T1000 (cell line): ENCODE measurements around the gene CSPG5.
A peak's percentile ranks its signal among the peaks of the same experiment; 100 is the strongest.

Experiments
- DNase-seq: peaks from one replicate; lab custom pipeline; 2025; ENCODE audit warnings: mixed read lengths; lab: John Stamatoyannopoulos, UW

Gene CSPG5

GRCh38 chr3:47536967-47537366, 41.7 kb downstream of the CSPG5 start:
- no peak for DNase-seq

DNA sequence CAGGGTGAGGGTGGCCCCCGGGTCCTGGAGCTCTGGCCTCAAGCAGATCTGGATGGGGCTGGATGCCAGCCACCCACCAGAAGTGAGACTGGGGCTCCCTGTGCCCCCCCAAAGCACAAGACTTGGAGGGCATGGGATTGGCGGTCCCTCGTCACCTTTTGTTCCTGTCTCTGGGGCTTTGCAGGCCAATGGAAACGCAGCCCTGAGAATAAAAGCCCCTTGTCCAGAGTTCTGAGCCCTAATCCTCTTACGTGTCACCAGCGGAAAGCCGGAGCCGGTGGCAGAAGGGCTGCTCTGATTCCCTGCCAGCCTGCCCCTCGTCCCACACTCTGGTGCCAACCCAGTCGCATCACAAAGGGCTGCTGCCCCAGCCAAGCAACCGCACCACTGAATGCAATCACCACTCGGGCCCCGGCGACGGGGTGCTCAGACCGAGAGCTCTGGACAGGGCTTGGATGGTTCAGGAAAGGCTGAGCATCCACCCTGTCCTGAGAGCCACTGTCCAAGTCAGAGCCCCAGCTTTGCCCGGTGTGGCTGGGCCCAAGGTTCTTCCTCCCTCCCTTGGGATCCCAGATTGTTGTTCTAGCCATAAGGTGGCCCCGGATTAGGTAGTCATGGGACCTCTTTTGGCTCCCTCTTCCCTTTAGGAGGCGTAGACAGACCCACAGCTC, 42.3 kb downstream of the CSPG5 start:
- DNase-seq: no peak

DNA sequence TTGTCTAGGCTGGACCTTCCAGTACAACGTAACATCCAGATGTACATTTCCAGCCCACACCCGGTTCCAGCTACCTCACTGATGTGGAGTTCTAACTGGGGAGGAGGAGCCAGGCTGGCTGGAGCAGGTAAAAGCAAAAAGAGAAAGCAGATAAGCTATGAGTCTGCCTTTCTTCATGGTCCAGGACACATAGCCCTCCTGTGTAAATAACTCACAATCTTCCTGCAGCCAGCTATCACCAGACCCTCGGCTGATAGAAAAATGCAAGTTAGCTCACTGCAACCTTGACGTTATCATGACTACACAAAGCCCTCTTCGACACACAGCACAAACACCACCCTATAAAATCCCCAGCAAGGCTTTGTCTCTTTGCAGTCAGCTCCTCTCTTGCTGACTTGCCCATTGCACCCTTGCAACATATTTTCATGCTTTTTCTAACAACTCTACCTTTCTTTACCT, 44.6 kb downstream of the CSPG5 start:
- no peak for DNase-seq

DNA sequence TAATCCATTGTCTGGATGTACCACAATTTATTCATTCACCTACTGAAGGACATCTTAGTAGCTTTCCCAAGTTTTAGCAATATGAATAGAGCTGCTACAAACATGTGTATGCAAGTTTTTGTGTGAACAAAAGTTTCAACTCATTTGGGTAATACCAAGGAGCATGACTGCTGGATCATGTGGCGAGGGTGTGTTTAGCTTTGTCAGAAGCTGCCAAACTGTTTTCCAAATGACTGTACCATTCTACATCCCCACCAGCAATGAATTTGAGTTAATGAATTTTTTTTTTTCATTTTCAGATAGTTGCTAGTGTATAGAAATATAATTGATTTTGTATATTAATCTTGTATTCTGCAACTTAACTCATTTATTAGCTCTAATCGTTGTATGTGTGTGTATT, 45.2 kb downstream of the CSPG5 start:
- no peak for DNase-seq

- no peak for DNase-seq
These were observed 50.5 kb downstream of the CSPG5 start for GRCh38 chr3:47527952-47528725.

GRCh38 chr3:47525617-47526016, 53.0 kb downstream of the CSPG5 start:
- DNase-seq: no peak

DNA sequence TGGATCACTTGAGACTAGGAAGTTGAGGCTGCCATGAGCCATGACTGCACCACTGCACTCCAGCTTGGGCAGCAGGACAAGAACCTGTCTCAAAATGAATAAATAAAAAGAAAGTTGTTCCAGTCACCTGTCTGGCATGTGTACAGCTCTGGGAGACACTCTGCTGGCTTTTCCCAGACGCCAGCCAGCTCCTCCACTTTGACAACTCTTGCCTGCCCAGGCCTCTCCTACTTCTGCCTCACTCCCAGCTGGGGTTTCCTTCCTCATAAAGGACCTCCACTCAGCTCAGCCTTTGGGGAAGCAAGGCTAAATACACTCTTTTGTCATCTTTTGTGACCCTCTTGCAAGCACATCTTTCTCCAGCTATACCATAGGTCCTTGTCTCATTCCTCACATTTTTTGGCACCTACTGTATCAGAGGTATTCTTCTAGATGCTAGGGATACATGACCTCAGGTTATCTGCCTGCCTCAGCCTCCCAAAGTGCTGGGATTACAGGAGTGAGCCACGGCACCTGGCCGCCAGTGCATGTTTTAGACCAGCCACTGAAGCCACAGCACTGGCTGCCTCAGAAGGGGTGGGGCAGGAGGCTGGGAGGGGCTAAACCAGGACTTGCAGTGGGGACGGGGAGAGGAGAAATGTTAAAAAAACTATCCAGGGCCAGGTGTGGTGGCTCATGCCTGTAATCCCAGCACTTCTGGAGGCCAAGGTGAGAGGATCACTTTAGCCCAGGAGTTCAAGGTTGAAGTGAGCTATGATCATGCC, 55.2 kb downstream of the CSPG5 start:
- no peak for DNase-seq

DNA sequence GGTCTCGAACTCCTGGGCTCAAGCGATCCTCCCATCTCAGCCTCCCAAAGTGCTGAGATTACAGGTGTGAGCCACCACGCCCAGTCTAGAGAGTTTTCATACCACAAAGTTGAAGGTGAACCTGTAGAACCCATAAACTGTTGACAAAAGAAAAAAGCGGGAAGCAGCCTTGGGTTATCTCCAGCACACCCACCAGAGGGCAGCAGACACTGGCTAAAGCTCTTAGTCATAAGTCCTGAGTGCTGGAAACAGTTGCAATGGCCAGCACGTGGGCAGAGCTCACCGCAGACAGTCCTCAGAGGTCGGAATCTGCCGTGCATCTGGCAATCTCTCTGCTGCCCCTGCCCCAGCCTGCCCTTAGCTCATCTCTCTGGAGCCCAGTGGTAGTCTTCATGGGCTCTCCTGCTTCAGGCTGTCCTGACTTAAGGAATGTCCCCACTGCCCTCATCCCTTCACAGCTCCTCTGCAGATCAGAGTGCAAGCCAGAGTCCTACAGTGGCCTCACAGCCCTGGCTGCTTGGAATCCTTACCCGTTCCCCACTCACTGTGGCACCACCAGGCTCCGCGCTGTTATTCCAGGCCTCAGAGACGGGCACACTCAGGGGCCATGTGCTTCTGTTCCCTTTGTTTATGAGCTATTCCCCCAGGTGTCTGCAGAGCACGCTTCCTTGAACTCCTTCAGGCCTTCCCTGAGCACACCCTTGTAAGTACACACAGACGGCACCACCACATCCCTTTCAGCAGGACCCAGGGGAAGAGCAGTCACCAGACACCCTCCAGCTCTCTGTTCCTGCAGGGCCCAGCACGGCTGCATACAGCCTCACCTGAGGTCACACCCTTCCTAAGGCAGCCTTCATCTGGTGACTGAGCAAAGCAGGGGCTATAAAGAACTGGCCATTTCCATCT, 56.3 kb downstream of the CSPG5 start:
- peak; percentile 81 for DNase-seq

- DNase-seq: no peak
These were observed 57.9 kb downstream of the CSPG5 start for GRCh38 chr3:47520756-47521155.

DNA sequence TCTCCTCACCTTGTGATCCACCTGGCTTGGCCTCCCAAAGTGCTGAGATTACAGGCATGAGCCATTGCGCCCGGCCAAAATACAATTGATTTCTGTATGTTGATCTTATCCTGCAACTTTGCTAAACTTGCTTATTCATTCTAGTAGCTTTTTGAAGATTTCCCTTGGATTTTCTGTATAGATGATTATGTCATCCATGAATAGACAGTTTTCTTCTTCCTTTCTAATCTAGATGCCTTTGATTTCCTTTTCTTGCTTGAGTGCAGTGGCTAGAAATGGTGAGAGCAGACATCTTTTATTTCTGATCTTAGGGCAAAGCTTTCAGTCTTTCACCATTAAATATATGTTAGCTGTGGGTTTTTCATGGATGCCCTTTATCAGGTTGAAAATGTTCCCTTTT, 60.7 kb downstream of the CSPG5 start:
- no peak for DNase-seq

DNA sequence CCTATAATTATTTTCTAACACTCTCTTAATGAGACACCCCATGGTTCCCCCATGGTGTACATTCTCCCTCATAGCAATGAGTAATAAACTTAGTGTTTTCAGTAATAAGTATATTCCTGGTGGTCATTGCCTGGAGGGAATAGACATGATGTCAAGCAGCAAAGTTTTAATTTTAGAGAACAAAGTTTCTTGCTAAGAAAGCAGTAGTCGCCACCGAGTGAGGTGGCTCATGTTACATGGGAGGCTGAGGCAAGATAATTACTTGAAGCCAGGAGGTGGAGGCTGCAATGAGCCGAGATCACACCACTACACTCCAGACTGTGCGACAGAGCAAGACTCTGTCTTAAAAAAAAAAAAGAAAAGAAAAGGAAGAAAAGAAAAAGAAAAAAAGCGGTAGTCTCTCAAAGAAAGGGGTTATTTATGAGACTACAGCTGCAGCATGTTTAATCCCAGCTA, 62.8 kb downstream of the CSPG5 start:
- no peak for DNase-seq

GRCh38 chr3:47515100-47515499, 63.6 kb downstream of the CSPG5 start:
- DNase-seq: no peak

DNA sequence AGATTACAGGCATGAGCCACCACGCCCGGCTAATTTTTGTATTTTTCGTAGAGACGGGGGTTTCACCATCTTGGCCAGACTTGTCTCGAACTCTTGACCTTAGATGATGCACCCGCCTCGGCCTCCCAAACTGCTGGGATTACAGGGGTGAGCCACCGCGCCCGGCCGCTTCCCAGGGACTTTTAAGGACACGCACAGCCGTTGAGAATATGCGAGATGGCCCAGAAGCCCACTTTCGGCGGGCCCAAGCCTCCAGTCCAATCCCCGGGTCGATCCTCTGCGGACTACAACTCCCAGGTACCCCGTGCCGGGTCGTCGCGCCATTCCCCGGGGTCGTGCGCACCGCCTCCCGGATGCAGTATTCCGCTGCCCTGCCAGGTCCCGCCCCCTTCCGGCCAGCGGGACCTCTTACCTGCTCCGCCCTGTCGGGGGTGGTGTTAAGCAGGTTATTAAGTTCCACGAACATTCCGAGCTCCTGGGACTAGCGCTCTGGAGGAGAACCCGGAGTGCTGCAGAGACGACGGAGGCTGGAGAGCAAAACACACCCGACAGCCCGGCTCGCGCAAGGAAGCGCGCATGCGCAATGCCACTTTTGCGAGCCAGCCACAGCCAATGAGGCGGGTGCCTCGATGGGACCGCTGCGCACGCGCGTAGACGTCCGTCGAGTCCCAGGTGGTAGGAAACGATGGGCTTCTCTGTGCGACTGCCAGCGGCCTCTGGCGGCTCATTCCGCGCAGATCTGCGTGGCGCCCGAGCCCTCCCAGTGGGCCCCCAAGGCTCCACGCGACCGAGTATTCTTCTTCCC, 65.3 kb downstream of the CSPG5 start, which contains the start of gene ELP6:
ELP6 (minus strand) TSS at position 588 of the 805 bp plus-strand sequence; CDS start at position 466, 122 bp downstream.
- peak; percentile 99 for DNase-seq

- DNase-seq: no peak
These were observed 66.1 kb downstream of the CSPG5 start for GRCh38 chr3:47512416-47513124.
